ENCODE results near the gene KSR1. TPM values are rescaled to one million over a fixed set of nuclear protein-coding genes. Genes with fewer than 3 reads are reported as not detected.

KSR1 gene
- total and polyA plus RNA-seq, 9 of the 15 experiments (the other 6 are each of a cell fraction or from before 2014, with no cell fraction given) = 1.4 to 51.7 (median 18.4) TPM

GRCh38 chr17:27473748-27474609, 17.7 kb downstream of the KSR1 start (continued):
- TF ChIP-seq MEF2D (tag; conservative IDR thresholded peaks at IDR 0.05; ENCODE audit: low read depth) = peak; percentile 71; the same call in 1 of the 2 replicates
- peak; percentile 37; the same call in 1 of the 2 replicates for TF ChIP-seq ZEB2 (IDR thresholded peaks at IDR 0.05)
- TF ChIP-seq STAT5A (IDR thresholded peaks at IDR 0.05; ENCODE audit: borderline replicate concordance, low read length) = peak; percentile 91
- TF ChIP-seq ZNF280A (IDR thresholded peaks at IDR 0.05; ENCODE audit: low read depth, partially characterized antibody) = no peak
- 0 out of 2 replicates have a peak, but pooled peaks have one; percentile 61 for TF ChIP-seq PHB2 (IDR thresholded peaks at IDR 0.05; ENCODE audit: low read depth)
- TF ChIP-seq ZNF507 (tag; conservative IDR thresholded peaks at IDR 0.05) = no peak
- peak in 1 of 2 experiments; percentile 91; a peak in 2 of 4 replicates for TF ChIP-seq ZMIZ1 (IDR thresholded peaks at IDR 0.05; ENCODE audit: low read depth in 2 of 2, low read length in 2 of 2)
- TF ChIP-seq NR2C2 (CRISPR knock-in tag; IDR thresholded peaks at IDR 0.05) = no peak
- peak; percentile 60 for TF ChIP-seq NR2C2 (tag; IDR thresholded peaks at IDR 0.05)
- 0 out of 2 replicates have a peak, but pooled peaks have one; percentile 19 for TF ChIP-seq DEAF1 (CRISPR knock-in tag; IDR thresholded peaks at IDR 0.05)
- peak; percentile 72; the same call in 1 of the 2 replicates for TF ChIP-seq CC2D1A (IDR thresholded peaks at IDR 0.05)
- no peak for TF ChIP-seq ZZZ3 (IDR thresholded peaks at IDR 0.05)
- TF ChIP-seq ADNP (tag; IDR thresholded peaks at IDR 0.05) = peak; percentile 96
- 0 out of 2 replicates have a peak, but pooled peaks have one; percentile 20 for TF ChIP-seq CLOCK (CRISPR knock-in tag; IDR thresholded peaks at IDR 0.05; ENCODE audit: borderline replicate concordance)
- TF ChIP-seq ZNF23 (CRISPR knock-in tag; IDR thresholded peaks at IDR 0.05) = no peak
- TF ChIP-seq ZNF41 (CRISPR knock-in tag; conservative IDR thresholded peaks at IDR 0.05) = 0 out of 2 replicates have a peak, but pooled peaks have one; percentile 26
